Measurements from ENCODE around the gene NXPH1.

NXPH1 gene

GRCh38 chr7:8590225-8590624 is 156.8 kb downstream of the NXPH1 start:
- TF ChIP-seq CTCF (IDR thresholded peaks at IDR 0.05; ENCODE audit: control insufficient read depth, extremely low read depth, insufficient read depth): no peak
- DNase-seq (ENCODE audit: low read depth): no peak
- no peak overlapping the region for H3K4me3 ChIP-seq (ENCODE audit: low read depth, low read length)

- no peak for TF ChIP-seq CTCF (IDR thresholded peaks at IDR 0.05; ENCODE audit: control insufficient read depth, extremely low read depth, insufficient read depth)
- no peak overlapping the region for H3K4me3 ChIP-seq (ENCODE audit: low read depth, low read length)
- no peak for DNase-seq (ENCODE audit: low read depth)
Observed at GRCh38 chr7:8590791-8591190, 157.4 kb downstream of the NXPH1 start.

- TF ChIP-seq CTCF (IDR thresholded peaks at IDR 0.05; ENCODE audit: control insufficient read depth, extremely low read depth, insufficient read depth): no peak
- no peak for DNase-seq (ENCODE audit: low read depth)
- H3K4me3 ChIP-seq (ENCODE audit: low read depth, low read length): no peak overlapping the region
Observed at GRCh38 chr7:8591289-8591688, 157.9 kb downstream of the NXPH1 start.

- TF ChIP-seq CTCF (IDR thresholded peaks at IDR 0.05; ENCODE audit: control insufficient read depth, extremely low read depth, insufficient read depth): no peak
- no peak for DNase-seq (ENCODE audit: low read depth)
- H3K4me3 ChIP-seq (ENCODE audit: low read depth, low read length): no peak overlapping the region
Observed at GRCh38 chr7:8592167-8592566, 158.8 kb downstream of the NXPH1 start.

- TF ChIP-seq CTCF (IDR thresholded peaks at IDR 0.05; ENCODE audit: control insufficient read depth, extremely low read depth, insufficient read depth): no peak
- DNase-seq (ENCODE audit: low read depth): no peak
- H3K4me3 ChIP-seq (ENCODE audit: low read depth, low read length): no peak overlapping the region
Observed at GRCh38 chr7:8594115-8594514, 160.7 kb downstream of the NXPH1 start.

GRCh38 chr7:8597565-8597964 is 164.2 kb downstream of the NXPH1 start:
- H3K4me3 ChIP-seq (ENCODE audit: low read depth, low read length): no peak overlapping the region
- no peak for TF ChIP-seq CTCF (IDR thresholded peaks at IDR 0.05; ENCODE audit: control insufficient read depth, extremely low read depth, insufficient read depth)
- DNase-seq (ENCODE audit: low read depth): no peak

- TF ChIP-seq CTCF (IDR thresholded peaks at IDR 0.05; ENCODE audit: control insufficient read depth, extremely low read depth, insufficient read depth): no peak
- no peak overlapping the region for H3K4me3 ChIP-seq (ENCODE audit: low read depth, low read length)
- no peak for DNase-seq (ENCODE audit: low read depth)
Observed at GRCh38 chr7:8601121-8601520, 167.7 kb downstream of the NXPH1 start.

Measured in LNCaP clone FGC (cell line).